Neural progenitor cell (in vitro differentiated cells): ENCODE data around the gene DLGAP3.

Source experiments
- CTCF ChIP-seq: fragments of 200-600 bp; sonication (generic); IDR thresholded peaks from 2 replicates; pipeline ENCODE4 v1.5.1; 2017; ENCODE audit warnings: antibody characterized with exemption, mild to moderate bottlenecking
- EZH2 ChIP-seq: fragments of 200-600 bp; sonication (generic); IDR thresholded peaks from 2 replicates; pipeline ENCODE4 v1.6.1; 2017; ENCODE audit warnings: antibody characterized with exemption, mild to moderate bottlenecking, moderate library complexity

DNA sequence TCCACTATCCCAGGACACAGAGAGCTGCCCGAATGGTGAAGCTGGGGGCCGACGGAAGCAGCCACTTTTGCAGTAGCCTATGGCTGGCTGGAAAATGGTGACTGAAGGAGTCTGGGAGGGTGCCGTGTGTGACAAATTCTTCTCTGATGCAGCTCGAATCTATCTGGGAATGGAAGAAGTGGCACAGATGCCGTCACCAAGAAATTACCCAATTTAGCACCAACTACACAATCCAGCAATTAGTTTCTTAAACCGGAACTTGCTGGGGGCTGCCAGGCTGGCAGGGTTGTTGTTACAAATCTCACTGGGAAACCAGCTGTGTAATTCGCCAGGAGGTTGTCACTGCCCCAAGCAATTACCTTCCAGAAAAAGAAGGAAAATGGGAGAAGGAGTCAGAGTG, 18.0 kb downstream of the DLGAP3 start:
- TF ChIP-seq CTCF (no peak), EZH2 (no peak)
